GM19468 (cell line): Measurements from ENCODE around the gene NFE2.
A peak's percentile ranks its signal among the peaks of the same experiment; 100 is the strongest.
"Not testable (repeated sequence)": the region's sequence is repeated elsewhere in the genome, so short reads cannot be mapped to it uniquely, and the experiment has no call there.

Experiments used
- ATAC-seq: cut with Tn5 transposase; IDR thresholded peaks from one replicate; pipeline ENCODE4 v1.9.1; 2021; ENCODE audit warnings: mild to moderate bottlenecking, moderate library complexity, moderate number of reproducible peaks; ENCODE audit not compliant: unreplicated experiment; ENCODE audit errors: extremely low read depth

NFE2 gene

GRCh38 chr12:54285150-54286041 lies 15.4 kb downstream of the NFE2 start:
- no peak for ATAC-seq

- ATAC-seq, result not testable (repeated sequence)
Observed at GRCh38 chr12:54284070-54284780, 16.6 kb downstream of the NFE2 start.

- no peak for ATAC-seq
Observed at GRCh38 chr12:54282949-54283593, 17.7 kb downstream of the NFE2 start.

- not testable (repeated sequence) for ATAC-seq
Observed at GRCh38 chr12:54281694-54282093, 19.1 kb downstream of the NFE2 start.

- not testable (repeated sequence) for ATAC-seq
Observed at GRCh38 chr12:54281261-54281638, 19.6 kb downstream of the NFE2 start.

GRCh38 chr12:54280468-54281260 lies 20.2 kb downstream of the NFE2 start, which contains the start of gene HNRNPA1:
Gene HNRNPA1, plus strand, starts transcription at chr12:54280726. Its CDS starts 82 bp downstream, at chr12:54280808.
- ATAC-seq, result peak; percentile 77

- peak; percentile 84 for ATAC-seq
Observed at GRCh38 chr12:54279632-54280467, 21.0 kb downstream of the NFE2 start, which contains the start of gene CBX5. Gene CBX5, minus strand, starts transcription at chr12:54280122. Its CDS starts 22,472 bp downstream, at chr12:54257650.

GRCh38 chr12:54279227-54279631 lies 21.6 kb downstream of the NFE2 start:
- ATAC-seq, result no peak

- no peak for ATAC-seq
Observed at GRCh38 chr12:54277823-54278276, 23.0 kb downstream of the NFE2 start.

- no peak for ATAC-seq
Observed at GRCh38 chr12:54276368-54276767, 24.4 kb downstream of the NFE2 start.

GRCh38 chr12:54273981-54274380 lies 26.8 kb downstream of the NFE2 start:
- no peak for ATAC-seq

GRCh38 chr12:54272214-54272613 lies 28.6 kb downstream of the NFE2 start:
- ATAC-seq, result no peak

- ATAC-seq, result no peak
Observed at GRCh38 chr12:54270345-54270744, 30.5 kb downstream of the NFE2 start.

- ATAC-seq, result no peak
Observed at GRCh38 chr12:54266852-54267251, 34.0 kb downstream of the NFE2 start.

GRCh38 chr12:54265364-54265812 lies 35.4 kb downstream of the NFE2 start:
- no peak for ATAC-seq

GRCh38 chr12:54262403-54262925 lies 38.4 kb downstream of the NFE2 start:
- no peak for ATAC-seq

GRCh38 chr12:54261815-54262402 lies 38.9 kb downstream of the NFE2 start:
- ATAC-seq, result no peak
